B cell (primary cell): Measurements from ENCODE around the gene C9orf78.

Experiments used
- EZH2 ChIP-seq: IDR thresholded peaks from 2 replicates; pipeline ENCODE4 v1.6.1; 2012; ENCODE audit warnings: borderline replicate concordance, low read depth, mild to moderate bottlenecking, moderate library complexity, low read length; ENCODE audit not compliant: insufficient read depth, poor library complexity, severe bottlenecking
- TF ChIP-seq, protein P1 (sequence below): fragments of 200-600 bp; IDR thresholded peaks from one replicate; pipeline ENCODE4 v1.8.0; 2022; ENCODE audit warnings: antibody characterized with exemption, mild to moderate bottlenecking

GRCh38 chr9:129816501-129817435 is 18.3 kb downstream of the C9orf78 start:
- TF ChIP-seq, protein P1, sequence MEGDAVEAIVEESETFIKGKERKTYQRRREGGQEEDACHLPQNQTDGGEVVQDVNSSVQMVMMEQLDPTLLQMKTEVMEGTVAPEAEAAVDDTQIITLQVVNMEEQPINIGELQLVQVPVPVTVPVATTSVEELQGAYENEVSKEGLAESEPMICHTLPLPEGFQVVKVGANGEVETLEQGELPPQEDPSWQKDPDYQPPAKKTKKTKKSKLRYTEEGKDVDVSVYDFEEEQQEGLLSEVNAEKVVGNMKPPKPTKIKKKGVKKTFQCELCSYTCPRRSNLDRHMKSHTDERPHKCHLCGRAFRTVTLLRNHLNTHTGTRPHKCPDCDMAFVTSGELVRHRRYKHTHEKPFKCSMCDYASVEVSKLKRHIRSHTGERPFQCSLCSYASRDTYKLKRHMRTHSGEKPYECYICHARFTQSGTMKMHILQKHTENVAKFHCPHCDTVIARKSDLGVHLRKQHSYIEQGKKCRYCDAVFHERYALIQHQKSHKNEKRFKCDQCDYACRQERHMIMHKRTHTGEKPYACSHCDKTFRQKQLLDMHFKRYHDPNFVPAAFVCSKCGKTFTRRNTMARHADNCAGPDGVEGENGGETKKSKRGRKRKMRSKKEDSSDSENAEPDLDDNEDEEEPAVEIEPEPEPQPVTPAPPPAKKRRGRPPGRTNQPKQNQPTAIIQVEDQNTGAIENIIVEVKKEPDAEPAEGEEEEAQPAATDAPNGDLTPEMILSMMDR = no peak
- TF ChIP-seq EZH2 = no peak
